HG03520 (cell line): ENCODE results near the gene GRK5.
"Not testable (repeated sequence)": the region's sequence is repeated elsewhere in the genome, so short reads cannot be mapped to it uniquely, and the experiment has no call there.

Experiments used
- ATAC-seq: cut with Tn5 transposase; IDR thresholded peaks from one replicate; pipeline ENCODE4 v1.9.1; 2021; ENCODE audit warnings: mild to moderate bottlenecking, moderate library complexity; ENCODE audit not compliant: unreplicated experiment

Gene GRK5

DNA sequence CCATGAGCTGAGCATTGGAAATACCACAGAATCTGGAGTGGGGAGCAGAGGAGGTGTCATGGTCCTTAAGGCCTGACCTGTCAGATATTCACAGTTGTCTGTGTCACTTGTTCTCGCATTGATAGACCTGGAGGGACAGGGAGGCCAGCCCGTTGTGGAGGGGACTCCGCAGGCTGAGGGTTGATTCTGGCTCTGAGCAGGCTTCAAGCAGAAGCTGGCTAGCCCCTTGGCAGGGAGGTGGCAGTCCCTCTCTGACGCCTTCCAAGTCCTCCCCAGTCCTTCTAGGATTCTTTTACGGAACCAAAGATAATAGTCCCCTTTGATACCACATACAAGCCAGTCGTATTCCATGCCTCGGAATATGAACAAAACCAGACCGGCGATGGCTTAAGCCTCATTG, 65.4 kb downstream of the GRK5 start:
- ATAC-seq, result no peak

GRCh38 chr10:119273413-119273812, 66.0 kb downstream of the GRK5 start:
- no peak for ATAC-seq

DNA sequence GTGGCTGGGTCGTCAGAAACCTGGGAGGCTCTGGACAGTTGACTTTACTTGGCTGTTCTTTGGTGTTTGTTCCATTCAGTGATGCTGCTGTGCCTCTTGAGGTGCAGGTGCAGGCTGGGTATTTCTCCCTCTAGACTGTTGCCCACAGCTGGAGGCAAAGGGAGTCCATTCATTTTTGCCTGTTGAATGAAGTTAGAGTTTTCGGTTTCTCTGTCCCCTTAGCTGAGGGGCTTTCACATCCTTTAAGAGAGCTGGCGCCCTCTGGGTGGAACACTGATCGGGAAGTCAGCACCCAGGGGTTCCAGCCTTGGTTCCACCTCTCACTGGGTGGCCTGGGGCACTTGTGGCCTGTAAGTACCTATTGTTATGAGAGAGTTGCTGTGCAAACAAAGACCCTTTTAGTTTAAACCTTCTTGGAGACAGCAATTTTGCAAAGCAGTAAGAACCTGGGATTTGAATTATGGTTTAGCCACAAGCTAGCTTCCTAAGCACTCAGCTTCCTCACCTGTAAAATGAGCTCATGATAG, 67.2 kb downstream of the GRK5 start:
- ATAC-seq, result no peak

- ATAC-seq, result no peak
These were observed 67.7 kb downstream of the GRK5 start for GRCh38 chr10:119275085-119275484.

GRCh38 chr10:119276194-119276593, 68.8 kb downstream of the GRK5 start:
- ATAC-seq, result not testable (repeated sequence)

- no peak for ATAC-seq
These were observed 70.8 kb downstream of the GRK5 start for GRCh38 chr10:119278126-119278709.

- no peak for ATAC-seq
These were observed 72.1 kb downstream of the GRK5 start for GRCh38 chr10:119279441-119279840.

DNA sequence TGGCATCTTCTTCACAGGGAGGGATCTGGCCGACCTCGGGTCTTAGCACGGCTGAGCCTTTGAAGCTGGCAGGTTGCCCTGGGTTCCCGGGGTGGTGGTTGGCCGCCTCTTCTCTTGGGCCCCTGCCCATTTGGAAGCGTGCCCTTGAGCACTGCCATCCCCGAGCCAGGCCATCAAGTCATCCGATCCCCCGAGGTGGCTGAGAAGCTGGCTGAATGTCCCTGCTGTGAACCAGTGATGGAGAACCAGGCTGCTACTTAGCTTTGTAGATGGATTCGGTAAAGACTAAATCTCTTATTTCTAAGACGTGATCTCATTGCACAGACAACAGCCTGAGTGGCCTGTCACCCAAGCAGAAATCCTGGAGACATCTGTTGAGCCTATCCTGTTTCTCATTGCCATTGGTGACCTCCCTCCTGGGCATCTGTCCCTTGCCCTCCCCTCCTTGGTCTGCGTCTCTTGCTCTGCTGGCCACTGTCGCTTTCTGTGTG, 74.3 kb downstream of the GRK5 start:
- ATAC-seq, result no peak

GRCh38 chr10:119282446-119282845, 75.1 kb downstream of the GRK5 start:
- ATAC-seq, result no peak

GRCh38 chr10:119283387-119283786, 76.0 kb downstream of the GRK5 start:
- ATAC-seq, result no peak

DNA sequence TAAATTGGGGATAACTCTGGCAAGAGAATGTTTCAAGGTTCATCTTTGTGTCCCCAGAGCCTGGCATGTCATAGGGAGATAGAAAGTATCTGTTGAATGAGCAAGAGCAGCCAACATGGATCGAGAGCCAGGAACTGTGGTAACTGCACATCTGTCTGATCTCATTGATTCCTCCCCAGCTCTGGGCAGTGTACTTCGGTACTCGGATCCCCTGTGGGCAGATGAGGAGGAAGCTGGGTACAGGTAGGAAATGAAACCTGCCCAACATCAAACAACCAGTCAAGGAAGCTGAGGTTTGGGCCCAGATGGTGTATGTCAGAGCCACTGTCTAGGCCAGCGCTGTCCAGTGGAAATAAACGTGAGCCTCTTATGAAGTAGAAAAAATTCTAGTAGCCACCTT, 76.4 kb downstream of the GRK5 start:
- no peak for ATAC-seq

- no peak for ATAC-seq
These were observed 77.3 kb downstream of the GRK5 start for GRCh38 chr10:119284679-119285096.

DNA sequence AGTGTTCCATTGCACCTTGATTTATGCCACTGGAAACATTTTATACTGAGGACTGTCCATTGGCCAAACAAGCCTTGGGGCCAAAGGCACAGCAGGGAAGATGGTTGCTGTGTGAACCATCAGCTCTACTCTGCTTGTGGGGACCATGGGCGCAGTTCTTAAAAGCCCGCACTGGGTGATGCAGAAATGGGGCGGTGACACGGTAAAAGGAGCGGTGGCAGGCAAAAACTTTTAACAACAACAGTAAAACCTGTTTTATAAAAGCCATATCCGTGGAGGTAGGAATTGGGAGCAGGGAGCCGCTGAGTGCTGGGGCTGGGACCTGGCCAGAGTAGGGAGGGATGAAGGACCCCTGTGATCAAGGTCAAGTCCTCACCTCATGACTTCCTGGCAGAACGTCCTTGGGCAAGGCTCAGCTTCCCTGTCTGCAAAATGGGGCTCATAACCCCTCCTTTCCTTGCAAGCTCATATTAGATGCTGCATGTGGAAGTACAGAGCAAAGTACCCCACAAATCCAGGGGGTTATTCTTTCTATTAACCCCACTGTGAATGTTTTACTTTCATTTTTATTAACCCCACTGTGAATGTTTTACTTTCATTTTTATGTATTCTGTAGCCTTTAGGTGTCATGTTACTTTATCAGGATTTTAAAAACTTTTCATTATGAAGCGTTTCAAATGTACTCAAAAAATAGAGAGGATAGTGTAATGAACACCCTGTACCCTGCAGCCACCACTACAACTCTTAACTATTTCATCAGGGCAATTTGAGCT, 78.3 kb downstream of the GRK5 start:
- ATAC-seq, result no peak

GRCh38 chr10:119286516-119286915, 79.1 kb downstream of the GRK5 start:
- no peak for ATAC-seq

- no peak for ATAC-seq
These were observed 79.7 kb downstream of the GRK5 start for GRCh38 chr10:119286983-119287633.

GRCh38 chr10:119288574-119289001, 81.2 kb downstream of the GRK5 start:
- no peak for ATAC-seq

GRCh38 chr10:119289227-119289920, 82.0 kb downstream of the GRK5 start:
- ATAC-seq, result no peak

DNA sequence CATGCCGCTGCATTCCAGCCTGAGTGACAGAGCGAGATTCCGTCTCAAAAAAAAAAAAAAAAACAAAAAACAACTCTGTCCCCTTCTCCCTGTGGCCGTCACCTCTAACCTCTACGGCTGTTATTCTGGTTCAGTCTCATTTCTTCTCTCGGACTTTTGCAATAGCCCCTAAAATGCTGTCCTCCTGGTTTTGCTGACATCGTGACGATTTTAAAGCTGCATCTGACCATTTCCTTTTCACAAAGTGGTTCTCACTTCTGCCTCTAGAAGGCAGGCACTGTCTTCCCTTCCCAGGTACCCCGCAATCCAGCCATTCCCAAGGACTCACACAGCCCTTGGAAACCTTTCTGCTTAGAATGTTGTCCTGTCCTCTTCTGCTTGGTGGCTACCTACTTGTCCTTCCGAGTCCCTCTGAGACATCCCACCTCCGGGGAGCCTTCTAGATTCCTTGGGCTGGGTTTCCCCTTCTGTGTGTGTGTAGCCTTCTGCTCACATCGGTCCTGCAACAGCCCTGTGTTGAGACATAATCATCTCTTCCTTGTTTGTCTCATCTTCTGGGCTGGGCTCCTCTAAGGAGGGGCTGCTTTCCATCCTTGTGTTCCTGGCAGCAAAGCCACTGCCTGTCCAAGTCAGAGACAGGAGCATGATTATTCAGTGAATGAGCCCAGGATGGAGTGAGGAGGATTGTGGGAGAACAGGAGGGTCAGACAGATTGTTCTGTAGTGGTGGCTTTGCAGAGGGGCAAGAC, 83.1 kb downstream of the GRK5 start:
- no peak for ATAC-seq

DNA sequence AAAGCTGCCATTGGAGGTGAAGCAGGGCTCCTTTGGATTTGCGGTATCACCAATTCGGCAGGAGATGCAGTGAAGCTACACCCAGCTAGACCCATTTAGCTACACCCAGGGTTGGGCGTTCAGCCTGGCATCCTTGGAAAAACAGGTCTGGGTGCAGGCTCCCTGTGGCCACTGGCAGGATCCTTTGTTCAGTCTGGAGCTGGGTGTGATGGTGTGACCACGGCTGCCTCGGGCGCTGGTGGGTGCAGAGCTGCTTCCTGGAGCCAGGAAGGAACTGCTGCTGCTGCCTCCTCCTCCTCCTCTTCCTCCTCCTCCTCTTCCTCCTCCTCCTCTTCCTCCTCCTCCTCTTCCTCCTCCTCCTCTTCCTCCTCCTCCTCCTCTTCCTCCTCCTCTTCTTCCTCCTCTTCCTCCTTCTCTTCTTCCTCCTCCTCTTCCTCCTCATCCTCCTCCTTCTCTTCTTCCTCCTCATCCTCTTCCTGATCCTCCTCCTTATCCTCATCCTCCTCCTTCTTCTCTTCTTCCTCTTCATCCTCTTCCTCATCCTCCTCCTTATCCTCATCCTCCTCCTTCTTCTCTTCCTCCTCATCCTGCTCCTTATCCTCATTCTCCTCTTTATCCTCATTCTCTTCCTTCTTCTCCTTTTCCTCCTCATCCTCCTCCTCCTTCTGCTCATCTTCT, 84.0 kb downstream of the GRK5 start:
- ATAC-seq, result no peak
